ENCODE data around the gene SLAMF8. TPM values are rescaled to one million over a fixed set of nuclear protein-coding genes. Genes with fewer than 3 reads are reported as not detected.

SLAMF8 gene
- total RNA-seq (2022): not detected in 2 replicates
- Bru-seq, nascent RNA: not detected
- BruChase-seq, experiment 1, labeled RNA remaining after a 2-hour chase: not detected
- BruChase-seq, experiment 2, labeled RNA remaining after a 6-hour chase: not detected
- long read RNA-seq: 0 reads

DNA sequence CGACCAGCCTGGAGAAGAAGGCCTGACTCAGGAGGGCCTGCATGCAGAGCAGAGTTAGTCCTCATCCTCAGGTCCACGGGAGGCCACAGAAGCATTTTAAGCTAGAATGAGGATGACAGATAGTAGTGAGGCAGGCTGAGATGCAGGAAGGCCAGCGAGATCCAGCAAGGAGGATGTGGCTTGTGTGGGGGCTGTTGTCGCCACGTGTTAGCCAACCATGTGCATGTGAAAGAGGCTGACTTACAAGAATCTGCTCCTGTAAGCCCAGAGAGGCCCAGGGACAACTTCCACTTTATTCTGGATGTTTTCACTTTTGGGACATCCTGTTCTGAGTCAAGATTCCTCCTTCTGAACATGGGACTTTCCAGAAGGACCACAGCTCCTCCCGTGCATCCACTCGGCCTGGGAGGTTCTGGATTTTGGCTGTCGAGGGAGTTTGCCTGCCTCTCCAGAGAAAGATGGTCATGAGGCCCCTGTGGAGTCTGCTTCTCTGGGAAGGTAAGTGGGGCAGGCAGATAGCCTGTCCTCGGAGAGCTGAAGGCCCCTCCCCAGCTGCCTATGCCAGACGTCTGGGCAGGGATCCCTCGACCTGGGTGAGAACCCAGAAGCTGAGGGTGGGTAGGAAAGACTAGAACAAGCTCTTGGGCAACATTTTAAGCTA, at the start of gene SLAMF8:
Gene SLAMF8, plus strand, starts transcription at position 433 of the 661 bp plus-strand sequence. Its CDS starts 26 bp downstream, at position 459.
- Mint-ChIP-seq H3K27ac (ENCODE audit: unreplicated experiment) (no peak within 1 kb of the TSS), H3K4me3 (ENCODE audit: unreplicated experiment) (no peak within 1 kb of the TSS), H3K27me3 (ENCODE audit: insufficient read depth, unreplicated experiment) (no peaks in the 10 kb centered on the region), H3K4me1 (ENCODE audit: low read depth, unreplicated experiment) (peaks cover 15% of the 10 kb centered on the region), H3K9me3 (ENCODE audit: unreplicated experiment) (no peaks in the 10 kb centered on the region), H3K36me3 (ENCODE audit: insufficient read depth, unreplicated experiment) (no peaks in the 10 kb centered on the region)
- Histone ChIP-seq H3K4me1 (peaks cover 5% of the 10 kb centered on the region), H3K4me3 (ENCODE audit: low read depth, low read length) (no peak within 1 kb of the TSS), H3K9me3 (no peaks in the 10 kb centered on the region), H3K27me3 (replicated peaks; ENCODE audit: control insufficient read depth, insufficient read depth, low read length) (no peaks in the 10 kb centered on the region), H3K36me3 (ENCODE audit: control insufficient read depth, insufficient read depth, low read length) (no peaks in the 10 kb centered on the region)
- CTCF ChIA-PET: interaction anchor here (0.6 kb wide), 1 partner anchor 104 kb away, joined by 3 read pairs; no protein-coding TSS in a partner anchor
- intact Hi-C loops (cut with micrococcal nuclease; ENCODE audit: unreplicated experiment): no loop called here
- DNase-seq: no peak
- no TSS peak for BruUV-seq (replicated peaks)
- TF ChIP-seq, protein P1, sequence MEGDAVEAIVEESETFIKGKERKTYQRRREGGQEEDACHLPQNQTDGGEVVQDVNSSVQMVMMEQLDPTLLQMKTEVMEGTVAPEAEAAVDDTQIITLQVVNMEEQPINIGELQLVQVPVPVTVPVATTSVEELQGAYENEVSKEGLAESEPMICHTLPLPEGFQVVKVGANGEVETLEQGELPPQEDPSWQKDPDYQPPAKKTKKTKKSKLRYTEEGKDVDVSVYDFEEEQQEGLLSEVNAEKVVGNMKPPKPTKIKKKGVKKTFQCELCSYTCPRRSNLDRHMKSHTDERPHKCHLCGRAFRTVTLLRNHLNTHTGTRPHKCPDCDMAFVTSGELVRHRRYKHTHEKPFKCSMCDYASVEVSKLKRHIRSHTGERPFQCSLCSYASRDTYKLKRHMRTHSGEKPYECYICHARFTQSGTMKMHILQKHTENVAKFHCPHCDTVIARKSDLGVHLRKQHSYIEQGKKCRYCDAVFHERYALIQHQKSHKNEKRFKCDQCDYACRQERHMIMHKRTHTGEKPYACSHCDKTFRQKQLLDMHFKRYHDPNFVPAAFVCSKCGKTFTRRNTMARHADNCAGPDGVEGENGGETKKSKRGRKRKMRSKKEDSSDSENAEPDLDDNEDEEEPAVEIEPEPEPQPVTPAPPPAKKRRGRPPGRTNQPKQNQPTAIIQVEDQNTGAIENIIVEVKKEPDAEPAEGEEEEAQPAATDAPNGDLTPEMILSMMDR (IDR thresholded peaks at IDR 0.05; ENCODE audit: insufficient read depth in 1 of 2, low read depth in 1 of 2, low read length in 1 of 2, severe bottlenecking in 1 of 2, unreplicated experiment in 1 of 2): no peak
- POLR2A ChIA-PET: no interaction called here

DNA sequence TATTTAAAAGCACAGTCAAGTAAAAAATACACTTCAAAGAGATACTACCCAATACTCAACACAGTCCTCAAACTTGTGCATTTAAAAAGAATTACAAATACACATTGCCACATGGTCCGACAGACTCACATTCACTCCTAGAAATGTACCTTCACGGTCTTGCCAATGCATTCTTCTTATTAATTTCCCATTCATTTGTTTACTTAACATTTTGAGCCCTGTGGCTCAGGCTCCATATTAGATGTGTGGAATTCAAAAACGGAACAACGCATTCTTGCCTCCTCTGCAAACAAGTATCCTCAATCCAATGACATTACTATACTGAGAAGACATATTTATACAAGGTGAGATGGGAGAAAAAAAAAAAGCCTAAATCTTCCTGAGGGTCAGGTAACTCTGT, 48.4 kb upstream of the SLAMF8 start:
- ChIA-PET POLR2A (no interaction called here), CTCF (interaction anchor here (1.0 kb wide), 1 partner anchor 19 kb away, joined by 4 read pairs; no protein-coding TSS in a partner anchor)
- Histone ChIP-seq H3K9me3 (no peaks in the 10 kb centered on the region), H3K27me3 (replicated peaks; ENCODE audit: control insufficient read depth, insufficient read depth, low read length) (no peaks in the 10 kb centered on the region), H3K4me1 (peaks cover 2% of the 10 kb centered on the region), H3K4me3 (ENCODE audit: low read depth, low read length) (no peak overlapping the region), H3K36me3 (ENCODE audit: control insufficient read depth, insufficient read depth, low read length) (no peaks in the 10 kb centered on the region)
- TF ChIP-seq, protein P1 (IDR thresholded peaks at IDR 0.05; ENCODE audit: insufficient read depth in 1 of 2, low read depth in 1 of 2, low read length in 1 of 2, severe bottlenecking in 1 of 2, unreplicated experiment in 1 of 2): no peak
- Mint-ChIP-seq H3K4me3 (ENCODE audit: unreplicated experiment) (no peak overlapping the region), H3K27me3 (ENCODE audit: insufficient read depth, unreplicated experiment) (no peaks in the 10 kb centered on the region), H3K4me1 (ENCODE audit: low read depth, unreplicated experiment) (peaks cover 4% of the 10 kb centered on the region), H3K27ac (ENCODE audit: unreplicated experiment) (no peak overlapping the region), H3K36me3 (ENCODE audit: insufficient read depth, unreplicated experiment) (no peaks in the 10 kb centered on the region), H3K9me3 (ENCODE audit: unreplicated experiment) (no peaks in the 10 kb centered on the region)
- intact Hi-C loops (cut with micrococcal nuclease; ENCODE audit: unreplicated experiment): loop anchor here (5.0 kb wide), 2 partner anchors 356 to 616 kb away; no protein-coding TSS in a partner anchor
- BruUV-seq (replicated peaks): no TSS peak
- DNase-seq: no peak

DNA sequence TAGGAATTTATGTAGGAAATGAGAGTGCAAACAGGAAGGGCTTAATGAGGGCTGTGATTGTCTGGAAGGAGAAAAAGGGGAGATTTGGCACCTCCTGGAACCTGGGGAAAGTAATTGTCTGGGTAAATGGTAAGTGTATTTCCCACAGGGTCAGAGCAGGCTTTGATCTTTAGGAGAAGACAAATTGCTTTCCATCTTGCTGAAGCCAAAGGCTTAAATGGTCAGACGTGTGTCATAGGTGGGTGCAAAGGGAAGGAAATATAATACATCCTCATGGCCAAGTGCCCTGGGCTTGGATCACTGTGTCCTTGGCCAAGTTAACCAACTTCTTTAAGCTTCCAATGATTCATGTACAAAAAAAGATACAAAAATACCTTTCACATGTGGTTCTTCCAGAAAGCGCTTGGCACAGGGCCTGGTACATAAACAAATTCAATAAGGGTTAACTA, 47.2 kb upstream of the SLAMF8 start:
- Histone ChIP-seq H3K4me3 (ENCODE audit: low read depth, low read length) (no peak overlapping the region), H3K27me3 (replicated peaks; ENCODE audit: control insufficient read depth, insufficient read depth, low read length) (no peaks in the 10 kb centered on the region), H3K4me1 (peaks cover 13% of the 10 kb centered on the region), H3K36me3 (ENCODE audit: control insufficient read depth, insufficient read depth, low read length) (no peaks in the 10 kb centered on the region), H3K9me3 (no peaks in the 10 kb centered on the region)
- H3K4me1 Mint-ChIP-seq (ENCODE audit: low read depth, unreplicated experiment): peaks cover 13% of the 10 kb centered on the region
- peaks cover 4% of the 10 kb centered on the region for H3K36me3 Mint-ChIP-seq (ENCODE audit: insufficient read depth, unreplicated experiment)
- ChIA-PET POLR2A (no interaction called here), CTCF (no interaction called here)
- no peak for DNase-seq
- H3K4me3 Mint-ChIP-seq (ENCODE audit: unreplicated experiment): no peak overlapping the region
- H3K9me3 Mint-ChIP-seq (ENCODE audit: unreplicated experiment): no peaks in the 10 kb centered on the region
- TF ChIP-seq, protein P1 (IDR thresholded peaks at IDR 0.05; ENCODE audit: insufficient read depth in 1 of 2, low read depth in 1 of 2, low read length in 1 of 2, severe bottlenecking in 1 of 2, unreplicated experiment in 1 of 2): no peak
- H3K27ac Mint-ChIP-seq (ENCODE audit: unreplicated experiment): no peak overlapping the region
- intact Hi-C loops (cut with micrococcal nuclease; ENCODE audit: unreplicated experiment): loop anchor here (5.0 kb wide), 2 partner anchors 357 to 617 kb away; no protein-coding TSS in a partner anchor
- BruUV-seq (replicated peaks): no TSS peak
- H3K27me3 Mint-ChIP-seq (ENCODE audit: insufficient read depth, unreplicated experiment): no peaks in the 10 kb centered on the region
